GM18909 (cell line): Measurements from ENCODE around the gene LTBP4.
"Not testable (repeated sequence)": the region's sequence is repeated elsewhere in the genome, so short reads cannot be mapped to it uniquely, and the experiment has no call there.

ENCODE experiments used
- ATAC-seq: cut with Tn5 transposase; IDR thresholded peaks from one replicate; pipeline ENCODE4 v1.9.1; 2021; ENCODE audit warnings: mild to moderate bottlenecking; ENCODE audit not compliant: unreplicated experiment, poor library complexity

LTBP4 gene

DNA sequence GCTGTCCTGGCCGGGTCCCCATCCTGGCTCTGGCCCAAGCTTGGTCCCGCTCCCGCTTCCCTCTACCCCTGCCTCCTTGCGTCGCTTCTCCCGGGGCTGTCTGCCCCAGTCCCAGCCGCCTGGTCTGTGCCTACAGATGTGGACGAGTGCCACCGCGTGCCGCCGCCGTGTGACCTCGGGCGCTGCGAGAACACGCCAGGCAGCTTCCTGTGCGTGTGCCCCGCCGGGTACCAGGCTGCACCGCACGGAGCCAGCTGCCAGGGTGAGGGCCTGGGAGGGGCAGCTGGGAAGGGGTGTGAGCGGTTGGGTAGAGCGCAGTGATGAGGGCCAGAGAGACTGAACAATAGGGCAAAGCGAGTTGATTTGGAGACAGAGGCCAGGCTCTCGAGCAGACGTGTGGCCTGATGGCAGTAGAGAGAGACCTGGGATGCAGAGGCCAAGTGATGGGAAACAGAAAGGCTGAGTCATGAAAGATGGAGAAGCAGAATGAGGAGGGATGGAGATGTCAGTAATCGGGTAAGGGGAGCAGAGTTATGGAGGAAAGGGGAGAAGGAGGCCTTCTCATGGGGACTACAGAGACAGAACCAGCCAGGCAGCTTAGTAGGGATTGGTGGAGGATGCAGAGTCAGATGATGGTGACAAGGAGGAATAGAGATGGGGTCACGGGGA lies 9.4 kb downstream of the LTBP4 start:
- peak; percentile 2 for ATAC-seq

- ATAC-seq = no peak
These were observed 9.9 kb downstream of the LTBP4 start for GRCh38 chr19:40611096-40611495.

DNA sequence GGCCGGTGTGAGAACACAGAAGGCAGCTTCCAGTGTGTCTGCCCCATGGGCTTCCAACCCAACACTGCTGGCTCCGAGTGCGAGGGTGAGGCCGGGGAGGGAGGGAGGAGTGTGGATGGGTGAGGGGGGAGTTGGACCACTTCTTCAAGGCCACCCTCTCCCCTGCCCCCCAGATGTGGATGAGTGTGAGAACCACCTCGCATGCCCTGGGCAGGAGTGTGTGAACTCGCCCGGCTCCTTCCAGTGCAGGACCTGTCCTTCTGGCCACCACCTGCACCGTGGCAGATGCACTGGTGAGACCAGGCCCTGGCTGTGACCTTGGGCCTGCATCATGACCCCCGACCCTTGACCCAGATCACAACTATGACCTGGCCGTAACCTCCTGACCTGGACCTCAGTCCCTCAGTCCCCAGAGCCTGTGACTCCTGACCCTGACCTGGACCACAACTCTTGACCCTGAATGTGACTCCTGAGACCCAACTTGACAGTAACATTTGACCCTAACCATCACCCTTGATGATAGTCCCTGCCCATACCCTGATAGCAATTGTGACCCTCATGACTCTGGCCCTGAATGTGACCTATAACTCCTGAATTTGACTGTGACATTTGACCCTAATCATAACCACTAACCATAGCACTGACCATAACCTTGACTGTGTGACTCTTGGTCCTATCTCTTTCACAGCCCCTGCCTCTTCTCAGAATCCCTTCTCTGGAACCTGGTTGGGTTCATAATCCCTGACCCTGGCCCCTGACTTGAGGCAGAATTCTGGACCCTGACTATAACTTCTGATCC lies 10.9 kb downstream of the LTBP4 start:
- ATAC-seq = no peak

GRCh38 chr19:40612831-40613689 lies 11.9 kb downstream of the LTBP4 start:
- no peak for ATAC-seq

DNA sequence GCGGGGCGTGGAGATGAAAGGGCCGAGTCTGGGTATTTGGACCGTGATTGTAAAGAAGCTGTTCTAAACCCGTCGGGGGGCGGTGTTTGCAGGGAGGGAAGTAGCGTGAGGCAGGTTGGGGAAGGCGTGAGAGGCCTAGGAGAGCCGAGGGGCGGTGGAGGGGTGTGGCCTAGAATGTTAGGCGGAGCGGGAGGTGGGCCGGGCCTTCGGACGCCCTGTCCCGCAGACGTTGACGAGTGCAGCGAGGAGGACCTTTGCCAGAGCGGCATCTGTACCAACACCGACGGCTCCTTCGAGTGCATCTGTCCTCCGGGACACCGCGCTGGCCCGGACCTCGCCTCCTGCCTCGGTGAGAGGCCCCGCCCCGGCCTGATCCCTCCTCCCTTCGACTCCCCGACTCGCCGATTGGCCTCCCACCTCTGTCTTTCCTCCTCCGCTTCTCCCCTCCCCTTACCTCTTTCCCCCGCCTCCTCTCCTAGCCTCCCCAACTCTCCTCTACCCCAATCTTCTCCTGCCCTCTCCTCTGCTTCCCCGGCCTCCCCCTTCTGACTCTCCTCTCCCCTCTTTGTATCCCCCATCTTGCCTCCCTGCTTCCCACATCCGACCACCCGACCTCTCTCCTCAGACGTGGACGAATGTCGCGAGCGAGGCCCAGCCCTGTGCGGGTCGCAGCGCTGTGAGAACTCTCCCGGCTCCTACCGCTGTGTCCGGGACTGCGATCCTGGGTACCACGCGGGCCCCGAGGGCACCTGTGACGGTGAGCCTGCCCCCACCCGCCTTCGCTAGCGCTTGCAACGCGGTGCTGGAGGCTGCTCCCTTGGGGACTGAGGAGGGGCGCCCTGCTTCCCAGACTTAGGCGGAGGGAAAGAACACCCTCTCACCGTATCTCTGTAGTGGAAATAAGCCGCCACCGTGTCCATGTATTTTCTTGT lies 12.8 kb downstream of the LTBP4 start:
- ATAC-seq = no peak

- no peak for ATAC-seq
These were observed 13.6 kb downstream of the LTBP4 start for GRCh38 chr19:40614622-40615411.

- no peak for ATAC-seq
These were observed 15.0 kb downstream of the LTBP4 start for GRCh38 chr19:40616178-40616577.

- ATAC-seq = no peak
These were observed 15.8 kb downstream of the LTBP4 start for GRCh38 chr19:40616941-40617340.

- ATAC-seq = no peak
These were observed 16.8 kb downstream of the LTBP4 start for GRCh38 chr19:40617961-40618360.

DNA sequence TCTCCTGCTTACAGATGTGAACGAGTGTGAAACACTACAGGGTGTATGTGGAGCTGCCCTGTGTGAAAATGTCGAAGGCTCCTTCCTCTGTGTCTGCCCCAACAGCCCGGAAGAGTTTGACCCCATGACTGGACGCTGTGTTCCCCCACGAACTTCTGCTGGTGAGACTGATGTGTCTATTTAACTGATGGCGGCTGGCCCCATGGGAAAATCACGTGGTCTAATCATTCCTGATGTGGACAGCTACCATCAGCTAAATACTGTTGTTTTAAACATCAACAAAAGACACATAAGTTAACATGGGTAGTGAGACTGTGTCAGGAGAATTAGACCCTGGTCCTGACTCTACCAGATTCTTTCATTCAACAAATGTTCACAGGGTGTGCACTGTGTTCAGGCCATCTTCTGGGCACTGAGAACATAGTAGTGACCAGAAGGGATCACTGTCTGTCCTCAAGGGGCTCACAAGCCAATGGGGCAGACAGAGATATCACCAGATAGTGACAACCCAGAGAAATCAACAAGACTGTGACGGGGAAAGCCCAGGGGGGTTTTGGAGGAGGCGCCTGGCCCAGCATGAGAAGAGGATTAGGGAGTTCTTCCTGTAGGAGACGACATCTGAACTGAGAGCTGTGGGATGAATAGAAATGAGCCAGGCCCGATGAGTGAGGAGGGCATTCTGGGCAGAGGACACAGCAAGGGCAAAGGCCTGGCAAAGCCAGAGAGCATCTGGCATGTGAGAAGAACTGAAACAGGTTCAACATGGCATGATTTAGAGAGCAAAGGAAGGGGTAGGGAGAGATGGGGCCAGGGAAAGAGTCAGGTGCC lies 18.4 kb downstream of the LTBP4 start:
- ATAC-seq = no peak

DNA sequence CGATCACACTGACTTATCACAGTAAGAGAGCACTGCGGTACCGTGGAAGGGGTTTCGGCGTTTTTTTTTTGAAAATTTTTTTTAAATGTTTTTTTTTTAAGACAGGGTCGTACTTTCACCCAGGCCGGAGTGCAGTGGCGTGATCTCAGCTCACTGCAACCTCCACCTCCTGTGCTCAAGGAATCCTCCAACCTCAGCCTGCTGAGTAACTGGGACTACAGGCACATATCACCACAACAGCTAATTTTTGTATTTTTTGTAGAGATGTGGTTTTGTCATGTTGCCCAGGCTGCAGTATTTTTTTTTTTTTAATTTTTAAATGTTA lies 19.0 kb downstream of the LTBP4 start:
- no peak for ATAC-seq

GRCh38 chr19:40621283-40621682 lies 20.1 kb downstream of the LTBP4 start:
- ATAC-seq = no peak

GRCh38 chr19:40621966-40622772 lies 21.0 kb downstream of the LTBP4 start:
- no peak for ATAC-seq

GRCh38 chr19:40622773-40623075 lies 21.6 kb downstream of the LTBP4 start:
- ATAC-seq = no peak

DNA sequence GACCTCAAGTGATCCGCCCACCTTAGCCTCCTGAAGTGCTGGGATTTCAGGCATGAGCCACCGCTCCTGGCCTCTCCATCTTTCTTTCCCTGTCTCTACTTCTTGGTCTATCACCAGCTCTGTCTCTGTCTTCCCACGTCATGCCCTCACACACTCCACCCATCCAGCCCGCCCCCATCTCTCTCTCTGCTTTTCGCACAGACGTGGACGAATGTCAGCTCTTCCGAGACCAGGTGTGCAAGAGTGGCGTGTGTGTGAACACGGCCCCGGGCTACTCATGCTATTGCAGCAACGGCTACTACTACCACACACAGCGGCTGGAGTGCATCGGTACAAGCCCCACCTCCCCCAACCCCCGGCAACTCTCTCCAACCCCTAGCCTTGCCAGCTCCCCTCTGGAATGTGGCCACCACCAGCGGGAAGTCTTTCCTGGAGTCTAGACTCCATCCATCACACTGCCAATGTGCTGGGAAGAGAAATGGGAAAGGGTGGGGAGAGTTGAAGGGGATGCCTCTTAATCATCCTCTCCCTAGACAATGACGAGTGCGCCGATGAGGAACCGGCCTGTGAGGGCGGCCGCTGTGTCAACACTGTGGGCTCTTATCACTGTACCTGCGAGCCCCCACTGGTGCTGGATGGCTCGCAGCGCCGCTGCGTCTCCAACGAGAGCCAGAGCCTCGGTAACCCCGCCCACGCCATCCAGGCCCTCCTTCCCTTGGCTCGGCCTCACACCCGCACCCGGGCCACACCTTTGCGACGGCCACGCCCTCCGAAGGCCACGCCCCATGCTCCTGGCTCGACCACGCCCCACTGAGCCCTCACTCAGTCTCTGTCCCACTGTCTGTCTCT lies 22.5 kb downstream of the LTBP4 start:
- ATAC-seq = no peak

- ATAC-seq = not testable (repeated sequence)
These were observed 23.4 kb downstream of the LTBP4 start for GRCh38 chr19:40624369-40625153.
